HCT116 (cell line): Measurements from ENCODE around the gene ABHD17C. TPM values are rescaled to one million over a fixed set of nuclear protein-coding genes. Genes with fewer than 3 reads are reported as not detected.

Experiments
- ATAC-seq: fragments of 200-7000 bp; cut with Tn5 transposase; 2 replicates; pipeline ENCODE4 v1.9.1; 2020; ENCODE audit warnings: mild to moderate bottlenecking, moderate library complexity
- BruUV-seq: library from RNA; stranded (reverse); fragments of 400-500 nt; replicated peaks from 2 replicates; lab custom pipeline; 2021; lab: Mats Ljungman, UMichigan
- CTCF ChIA-PET: fragments of 300-600 bp; sonication (Branson Sonifier 250); formaldehyde crosslinking; loops from one replicate; lab custom pipeline; 2021; ENCODE audit warnings: antibody characterized with exemption; lab: Charles Lee
- POLR2A ChIA-PET: fragments of 300-600, 350-600 bp; sonication (Branson Sonifier 250); formaldehyde crosslinking; loops from one replicate; lab custom pipeline; 2021; ENCODE audit warnings: antibody characterized with exemption; lab: Charles Lee
- RAD21 ChIA-PET, 2 experiments: fragments of 300-600 bp; sonication (Branson Sonifier 250); formaldehyde crosslinking; loops; one replicate each; lab custom pipeline; 2023; ENCODE audit warnings: low total read pairs in 2 of 2; ENCODE audit not compliant: uncharacterized antibody in 2 of 2, unreplicated experiment in 2 of 2, low non-redundant PET in 1 of 2; lab: Charles Lee
- DNase-seq: peaks from one replicate; pipeline ENCODE4 v3.0.0-alpha.2; 2010; ENCODE audit warnings: low read depth, low spot score
- H2AFZ ChIP-seq: fragments of 200-600 bp; shearing (Covaris generic), sonication (generic); 2 replicates; pipeline ENCODE4 v1.6.1; 2017; ENCODE audit warnings: low read depth, mixed run types, mixed read lengths, antibody characterized with exemption, low read length; ENCODE audit not compliant: poor library complexity, severe bottlenecking
- H3K27ac ChIP-seq: 2 replicates; pipeline ENCODE4 v1.5.1; 2012; ENCODE audit warnings: low read depth, low read length
- H3K27me3 ChIP-seq: fragments of 200-600 bp; sonication (generic); 2 replicates; pipeline ENCODE4 v1.6.1; 2016; ENCODE audit warnings: mixed run types, low read length, mixed read lengths; ENCODE audit not compliant: insufficient read depth
- H3K36me3 ChIP-seq, 2 experiments: fragments of 200-500 bp in 1 of 2; fragments of 200-600 bp in 1 of 2; sonication (Bioruptor generic) in 1 of 2; sonication (generic) in 1 of 2; 2 replicates each; pipeline versions ENCODE4 v1.5.1 to v1.6.1; 2014 to 2016; ENCODE audit warnings: low read length in 2 of 2, inconsistent platforms in 1 of 2, mixed read lengths in 1 of 2, mixed run types in 1 of 2; ENCODE audit not compliant: insufficient read depth in 2 of 2, control insufficient read depth in 1 of 2
- H3K4me1 ChIP-seq, 2 experiments: fragments of 200-600 bp in 1 of 2; sonication (generic) in 1 of 2; 2 replicates each; pipeline versions ENCODE4 v1.5.1 to v1.6.1; 2012 to 2017; ENCODE audit warnings: low read length in 2 of 2, inconsistent platforms in 1 of 2, mild to moderate bottlenecking in 1 of 2, mixed read lengths in 1 of 2, mixed run types in 1 of 2, moderate library complexity in 1 of 2; ENCODE audit not compliant: insufficient read depth in 2 of 2, control insufficient read depth in 1 of 2
- H3K4me2 ChIP-seq: fragments of 200-600 bp; sonication (generic); 2 replicates; pipeline ENCODE4 v1.6.1; 2017; ENCODE audit warnings: mixed run types, low read length, mixed read lengths
- H3K4me3 ChIP-seq, 2 experiments: fragments of 200-600 bp in 1 of 2; sonication (generic) in 1 of 2; replicated peaks in 1 of 2; 2 replicates each; pipeline ENCODE4 v1.5.1; 2011 to 2016; ENCODE audit warnings: low read length in 2 of 2, control low read depth in 1 of 2, low read depth in 1 of 2, mild to moderate bottlenecking in 1 of 2, mixed read lengths in 1 of 2, mixed run types in 1 of 2
- H3K79me2 ChIP-seq: fragments of 200-600 bp; sonication (generic); 2 replicates; pipeline ENCODE4 v1.6.1; 2017; ENCODE audit warnings: mild to moderate bottlenecking, mixed run types, low read length, moderate library complexity, mixed read lengths; ENCODE audit not compliant: insufficient read depth
- H3K9ac ChIP-seq: fragments of 200-600 bp; sonication (generic); 2 replicates; pipeline ENCODE4 v1.6.1; 2016; ENCODE audit warnings: low read length, mixed read lengths
- H3K9me2 ChIP-seq: fragments of 200-600 bp; sonication (generic), shearing (Covaris generic); 2 replicates; pipeline ENCODE4 v1.6.1; 2017; ENCODE audit warnings: mixed run types, mild to moderate bottlenecking, moderate library complexity; ENCODE audit not compliant: insufficient read depth
- H3K9me3 ChIP-seq, 2 experiments: fragments of 200-500 bp in 1 of 2; fragments of 200-600 bp in 1 of 2; sonication (Bioruptor generic) in 1 of 2; sonication (generic) in 1 of 2; 2 replicates each; pipeline ENCODE4 v1.6.1; 2014 to 2017; ENCODE audit warnings: low read length in 2 of 2, mixed read lengths in 2 of 2, inconsistent platforms in 1 of 2, low read depth in 1 of 2, mild to moderate bottlenecking in 1 of 2, mixed run types in 1 of 2, moderate library complexity in 1 of 2; ENCODE audit not compliant: control insufficient read depth in 1 of 2, insufficient read depth in 1 of 2
- H4K20me1 ChIP-seq: fragments of 200-600 bp; sonication (generic), shearing (Covaris generic); 2 replicates; pipeline ENCODE4 v1.6.1; 2017; ENCODE audit warnings: mixed run types, mild to moderate bottlenecking, moderate library complexity; ENCODE audit not compliant: insufficient read depth
- ELF1 ChIP-seq: IDR thresholded peaks from 2 replicates; pipeline ENCODE4 v1.6.1; 2012; ENCODE audit warnings: low read depth, borderline replicate concordance
- EZH2phosphoT487 ChIP-seq: fragments of 200-600 bp; IDR thresholded peaks from 2 replicates; pipeline ENCODE4 v1.6.1; 2018; ENCODE audit warnings: antibody characterized with exemption, borderline replicate concordance
- POLR2AphosphoS5 ChIP-seq: IDR thresholded peaks from 2 replicates; pipeline ENCODE4 v1.6.1; 2011; ENCODE audit warnings: mild to moderate bottlenecking, low read depth, low read length, moderate library complexity
- REST ChIP-seq: IDR thresholded peaks from 2 replicates; pipeline ENCODE4 v1.6.1; 2012; ENCODE audit warnings: low read depth
- SP1 ChIP-seq: IDR thresholded peaks from 2 replicates; pipeline ENCODE4 v1.6.1; 2012; ENCODE audit warnings: low read depth
- SRF ChIP-seq: IDR thresholded peaks from 2 replicates; pipeline ENCODE4 v1.6.1; 2012; ENCODE audit warnings: low read depth
- intact Hi-C: fragments of 100-400 bp; cut with micrococcal nuclease; formaldehyde crosslinking; loops from 2 replicates; pipeline ENCODE4 v1.10.0; 2022
- total RNA-seq: library from RNA; stranded (reverse); gene quantifications from one replicate; pipeline ENCODE4 v1.2.1, GENCODE V29; 2021; ENCODE audit not compliant: unreplicated experiment

The ABHD17C gene
- total RNA-seq, 1 experiment from 2014 or later = 27.9 TPM

GRCh38 chr15:80689716-80690115, 5.4 kb upstream of the ABHD17C start (continued):
- TF ChIP-seq REST (no peak), EZH2phosphoT487 (no peak)
- TF ChIP-seq, all 23 proteins: peak for 0

GRCh38 chr15:80691575-80691974, 3.5 kb upstream of the ABHD17C start:
- H3K9me3 ChIP-seq = no peaks in the 10 kb centered on the region
- no peak overlapping the region for H3K4me2 ChIP-seq
- no peaks in the 10 kb centered on the region for H3K27me3 ChIP-seq
- no peak overlapping the region for H2AFZ ChIP-seq
- no peak overlapping the region for H3K9ac ChIP-seq
- ATAC-seq = no peak
- H3K36me3 ChIP-seq = no peaks in the 10 kb centered on the region
- H3K4me1 ChIP-seq = peaks cover 0 to 9% of the 10 kb centered on the region in 2 experiments; a peak in 2 of 4 replicates
- H4K20me1 ChIP-seq = no peaks in the 10 kb centered on the region
- TF ChIP-seq SP1 (no peak), ELF1 (no peak), POLR2AphosphoS5 (no peak), SRF (no peak)
- intact Hi-C loops = no loop called here
- no peak for DNase-seq
- no peak overlapping the region for H3K27ac ChIP-seq
- ChIA-PET CTCF (no interaction called here), RAD21 (no interaction called here), POLR2A (no interaction called here)
- H3K9me2 ChIP-seq = no peaks in the 10 kb centered on the region
- BruUV-seq = no TSS peak
- H3K79me2 ChIP-seq = peaks cover 10% of the 10 kb centered on the region
- no peak overlapping the region for H3K4me3 ChIP-seq
